Measurements from ENCODE around the gene DIAPH3. TPM values are rescaled to one million over a fixed set of nuclear protein-coding genes. Genes with fewer than 3 reads are reported as not detected.

DIAPH3 gene
- polyA plus RNA-seq, 1 of the 3 experiments (the other 2 are of a cell fraction), result 5.4 TPM

DNA sequence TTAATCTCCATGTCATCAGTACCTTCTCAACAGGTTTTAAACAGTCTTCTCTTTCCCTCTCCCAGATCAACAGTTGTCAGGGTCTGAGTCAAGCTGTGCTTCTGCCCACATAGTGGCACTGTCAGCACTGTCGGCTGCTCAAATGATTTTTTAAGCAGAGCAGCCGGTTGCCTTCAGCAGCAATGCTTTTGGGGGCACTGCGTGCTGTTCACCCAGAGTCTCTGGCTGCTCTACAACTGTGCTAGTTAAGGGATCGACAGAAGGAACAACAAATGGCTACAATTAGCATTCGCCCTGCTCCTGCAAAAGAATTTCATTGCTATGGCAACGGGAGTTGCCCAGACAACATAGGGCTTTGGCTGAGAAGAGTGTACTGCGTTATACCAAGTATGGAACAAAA lies 412.9 kb downstream of the DIAPH3 start:
- peaks cover 25% of the 10 kb centered on the region for H3F3A ChIP-seq (replicated peaks; ENCODE audit: insufficient read depth)
- no peaks in the 10 kb centered on the region for H3K9me2 ChIP-seq
- no peaks in the 10 kb centered on the region for H3K9me3 ChIP-seq
- CTCF ChIA-PET, result interaction anchor here (1.1 to 1.7 kb wide), 2 partner anchors 13 to 26 kb away, joined by 4 to 5 read pairs; no protein-coding TSS in a partner anchor
- peak overlapping the region; percentile 54 to 65 for H3K27ac ChIP-seq (ENCODE audit: low read depth in 2 of 2, low read length in 1 of 2)
- TF ChIP-seq, protein P1, sequence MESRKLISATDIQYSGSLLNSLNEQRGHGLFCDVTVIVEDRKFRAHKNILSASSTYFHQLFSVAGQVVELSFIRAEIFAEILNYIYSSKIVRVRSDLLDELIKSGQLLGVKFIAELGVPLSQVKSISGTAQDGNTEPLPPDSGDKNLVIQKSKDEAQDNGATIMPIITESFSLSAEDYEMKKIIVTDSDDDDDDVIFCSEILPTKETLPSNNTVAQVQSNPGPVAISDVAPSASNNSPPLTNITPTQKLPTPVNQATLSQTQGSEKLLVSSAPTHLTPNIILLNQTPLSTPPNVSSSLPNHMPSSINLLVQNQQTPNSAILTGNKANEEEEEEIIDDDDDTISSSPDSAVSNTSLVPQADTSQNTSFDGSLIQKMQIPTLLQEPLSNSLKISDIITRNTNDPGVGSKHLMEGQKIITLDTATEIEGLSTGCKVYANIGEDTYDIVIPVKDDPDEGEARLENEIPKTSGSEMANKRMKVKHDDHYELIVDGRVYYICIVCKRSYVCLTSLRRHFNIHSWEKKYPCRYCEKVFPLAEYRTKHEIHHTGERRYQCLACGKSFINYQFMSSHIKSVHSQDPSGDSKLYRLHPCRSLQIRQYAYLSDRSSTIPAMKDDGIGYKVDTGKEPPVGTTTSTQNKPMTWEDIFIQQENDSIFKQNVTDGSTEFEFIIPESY (IDR thresholded peaks at IDR 0.05; ENCODE audit: borderline replicate concordance, low read depth), result no peak
- no peak for TF ChIP-seq TCF12 (IDR thresholded peaks at IDR 0.05)
- peak; percentile 92 for TF ChIP-seq MXI1 (IDR thresholded peaks at IDR 0.05; ENCODE audit: low read depth, low read length)
- TF ChIP-seq SMC3 (IDR thresholded peaks at IDR 0.05; ENCODE audit: low read depth, low read length), result peak; percentile 4; the same call in 1 of the 2 replicates
- TF ChIP-seq GABPA (IDR thresholded peaks at IDR 0.05; ENCODE audit: low read depth), result no peak
- TF ChIP-seq, protein P2, sequence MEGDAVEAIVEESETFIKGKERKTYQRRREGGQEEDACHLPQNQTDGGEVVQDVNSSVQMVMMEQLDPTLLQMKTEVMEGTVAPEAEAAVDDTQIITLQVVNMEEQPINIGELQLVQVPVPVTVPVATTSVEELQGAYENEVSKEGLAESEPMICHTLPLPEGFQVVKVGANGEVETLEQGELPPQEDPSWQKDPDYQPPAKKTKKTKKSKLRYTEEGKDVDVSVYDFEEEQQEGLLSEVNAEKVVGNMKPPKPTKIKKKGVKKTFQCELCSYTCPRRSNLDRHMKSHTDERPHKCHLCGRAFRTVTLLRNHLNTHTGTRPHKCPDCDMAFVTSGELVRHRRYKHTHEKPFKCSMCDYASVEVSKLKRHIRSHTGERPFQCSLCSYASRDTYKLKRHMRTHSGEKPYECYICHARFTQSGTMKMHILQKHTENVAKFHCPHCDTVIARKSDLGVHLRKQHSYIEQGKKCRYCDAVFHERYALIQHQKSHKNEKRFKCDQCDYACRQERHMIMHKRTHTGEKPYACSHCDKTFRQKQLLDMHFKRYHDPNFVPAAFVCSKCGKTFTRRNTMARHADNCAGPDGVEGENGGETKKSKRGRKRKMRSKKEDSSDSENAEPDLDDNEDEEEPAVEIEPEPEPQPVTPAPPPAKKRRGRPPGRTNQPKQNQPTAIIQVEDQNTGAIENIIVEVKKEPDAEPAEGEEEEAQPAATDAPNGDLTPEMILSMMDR (IDR thresholded peaks at IDR 0.05), result 0 out of 2 replicates have a peak, but pooled peaks have one; percentile 20
- TF ChIP-seq EP300 (IDR thresholded peaks at IDR 0.05; ENCODE audit: borderline replicate concordance in 1 of 2, low read depth in 1 of 2, low read length in 1 of 2), result no peak
- peak; percentile 39; the same call in 1 of the 2 replicates for TF ChIP-seq RAD21 (IDR thresholded peaks at IDR 0.05; ENCODE audit: low read length)
- TF ChIP-seq FOSL2 (IDR thresholded peaks at IDR 0.05; ENCODE audit: borderline replicate concordance, low read depth), result no peak
- H3K4me3 ChIP-seq (ENCODE audit: low read depth in 2 of 2, low read length in 1 of 2), result peak overlapping the region; percentile 36 to 41; a peak in 3 of 4 replicates
- H2AFZ ChIP-seq (ENCODE audit: low read depth), result peak overlapping the region; percentile 23
- H3K4me1 ChIP-seq (ENCODE audit: control insufficient read depth in 1 of 2, insufficient read depth in 2 of 2, low read depth in 1 of 2, low read length in 1 of 2), result peaks cover 13 to 66% of the 10 kb centered on the region in 2 experiments
- DNase-seq, result peak; percentile 60
- peak overlapping the region; percentile 63 for H3K4me2 ChIP-seq
- POLR2A ChIA-PET, result no interaction called here
- H3K9ac ChIP-seq, result peak overlapping the region; percentile 34; the same call in 1 of the 2 replicates
- H3K27me3 ChIP-seq (ENCODE audit: insufficient read depth), result no peaks in the 10 kb centered on the region
- 4% methylated on average over 7 of the region's 7 CpGs for WGBS (ENCODE audit: low lambda C conversion rate)
- H3K36me3 ChIP-seq (replicated peaks in 1 of 2; ENCODE audit: control insufficient read depth in 1 of 2, insufficient read depth in 2 of 2, low read length in 1 of 2), result no peaks in the 10 kb centered on the region
- no peaks in the 10 kb centered on the region; the same call in 1 of the 2 replicates for H3K79me2 ChIP-seq (ENCODE audit: insufficient read depth)
- H4K20me1 ChIP-seq (ENCODE audit: insufficient read depth), result no peaks in the 10 kb centered on the region

DNA sequence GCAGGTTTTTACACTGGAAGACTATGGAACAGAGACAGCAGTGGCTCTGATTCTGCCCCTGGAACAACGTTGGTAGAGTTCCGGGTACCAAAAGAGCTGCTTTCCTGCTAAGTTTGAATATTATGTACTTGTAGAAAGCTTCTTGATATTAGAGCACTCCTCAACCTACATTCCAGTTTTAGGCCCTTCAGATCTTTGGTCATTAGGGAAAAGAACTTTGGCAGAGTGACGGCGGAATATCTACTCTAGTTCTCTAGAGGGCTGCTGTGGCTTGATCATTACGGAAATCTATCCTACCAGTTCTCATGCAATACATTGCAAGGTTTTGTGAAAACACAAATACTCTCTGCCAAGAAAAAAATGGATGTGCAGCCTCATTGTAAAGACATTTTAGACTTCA lies 415.7 kb downstream of the DIAPH3 start:
- no peaks in the 10 kb centered on the region for H3K9me2 ChIP-seq
- CTCF ChIA-PET, result interaction anchor here (0.8 to 1.4 kb wide), 2 partner anchors 16 to 23 kb away, joined by 3 to 5 read pairs; no protein-coding TSS in a partner anchor
- TF ChIP-seq GABPA (IDR thresholded peaks at IDR 0.05; ENCODE audit: low read depth), result no peak
- TF ChIP-seq CHD2 (IDR thresholded peaks at IDR 0.05; ENCODE audit: low read length, partially characterized antibody), result no peak
- TF ChIP-seq MEF2A (IDR thresholded peaks at IDR 0.05; ENCODE audit: borderline replicate concordance, low read depth), result no peak
- TF ChIP-seq MXI1 (IDR thresholded peaks at IDR 0.05; ENCODE audit: low read depth, low read length), result no peak
- TF ChIP-seq, protein P3, sequence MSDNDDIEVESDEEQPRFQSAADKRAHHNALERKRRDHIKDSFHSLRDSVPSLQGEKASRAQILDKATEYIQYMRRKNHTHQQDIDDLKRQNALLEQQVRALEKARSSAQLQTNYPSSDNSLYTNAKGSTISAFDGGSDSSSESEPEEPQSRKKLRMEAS (IDR thresholded peaks at IDR 0.05; ENCODE audit: low read depth), result no peak
- no peak overlapping the region for H3K27ac ChIP-seq (ENCODE audit: low read depth in 2 of 2, low read length in 1 of 2)
- H3K36me3 ChIP-seq (replicated peaks in 1 of 2; ENCODE audit: control insufficient read depth in 1 of 2, insufficient read depth in 2 of 2, low read length in 1 of 2), result no peaks in the 10 kb centered on the region
- H3K4me2 ChIP-seq, result no peak overlapping the region
- H3K4me3 ChIP-seq (ENCODE audit: low read depth in 2 of 2, low read length in 1 of 2), result no peak overlapping the region
- DNase-seq, result no peak
- no peaks in the 10 kb centered on the region for H3K79me2 ChIP-seq (ENCODE audit: insufficient read depth)
- H3K9me3 ChIP-seq, result no peaks in the 10 kb centered on the region
- H4K20me1 ChIP-seq (ENCODE audit: insufficient read depth), result no peaks in the 10 kb centered on the region
- POLR2A ChIA-PET, result no interaction called here
- H3F3A ChIP-seq (replicated peaks; ENCODE audit: insufficient read depth), result peaks cover 27% of the 10 kb centered on the region
- H2AFZ ChIP-seq (ENCODE audit: low read depth), result no peak overlapping the region
- no peak overlapping the region for H3K9ac ChIP-seq
- peaks cover 13 to 47% of the 10 kb centered on the region in 2 experiments; a peak in 3 of 4 replicates for H3K4me1 ChIP-seq (ENCODE audit: control insufficient read depth in 1 of 2, insufficient read depth in 2 of 2, low read depth in 1 of 2, low read length in 1 of 2)
- H3K27me3 ChIP-seq (ENCODE audit: insufficient read depth), result no peaks in the 10 kb centered on the region
- 96% methylated on average over 5 of the region's 5 CpGs for WGBS (ENCODE audit: low lambda C conversion rate)

Data from SK-N-SH (cell line).